Gastrocnemius medialis (tissue), 4 donors: ENCODE measurements around the gene C10orf105. TPM values are rescaled to one million over a fixed set of nuclear protein-coding genes. Genes with fewer than 3 reads are reported as not detected.

Source experiments
- ATAC-seq, 2 donors: fragments of 150-250 bp; one replicate each; pipeline ENCODE4 v1.9.1; 2016
- DNase-seq, 2 donors: peaks; one replicate each; pipeline ENCODE4 v3.0.0-alpha.2; 2019
- H3K27ac ChIP-seq, 4 donors: fragments of 200-600 bp; sonication (generic); 1 replicate in 1 of 4; 2 replicates in 3 of 4; pipeline ENCODE4 v1.5.1; 2016 to 2018; ENCODE audit warnings: mild to moderate bottlenecking in 2 of 4, moderate library complexity in 1 of 4
- H3K27me3 ChIP-seq, 3 donors: fragments of 200-600 bp; sonication (generic) in 2 of 3; 1 replicate in 1 of 3; 2 replicates in 2 of 3; pipeline versions ENCODE4 v1.5.1 to v1.6.0; 2016 to 2019; ENCODE audit warnings: mild to moderate bottlenecking in 1 of 3, moderate library complexity in 1 of 3
- H3K36me3 ChIP-seq, 2 donors: fragments of 200-600 bp; sonication (generic) in 1 of 2; one replicate each; pipeline ENCODE4 v1.5.1; 2017 to 2018
- H3K4me1 ChIP-seq, 2 donors: fragments of 200-600 bp; sonication (generic) in 1 of 2; one replicate each; pipeline ENCODE4 v1.5.1; 2016 to 2017; ENCODE audit warnings: mild to moderate bottlenecking in 2 of 2
- H3K4me3 ChIP-seq, 4 donors: fragments of 200-600 bp; sonication (generic) in 3 of 4; 1 replicate in 1 of 4; 2 replicates in 3 of 4; pipeline ENCODE4 v1.5.1; 2016 to 2019; ENCODE audit warnings: mild to moderate bottlenecking in 2 of 4
- H3K9me3 ChIP-seq, 3 donors: fragments of 200-600 bp; sonication (generic) in 2 of 3; 1 replicate in 1 of 3; 2 replicates in 2 of 3; pipeline ENCODE4 v1.5.1; 2016 to 2019
- POLR2A ChIP-seq, 2 donors: fragments of 450-650 bp; IDR thresholded peaks; one replicate each; pipeline ENCODE4 v1.6.1; 2017; ENCODE audit warnings: antibody characterized with exemption in 2 of 2, mild to moderate bottlenecking in 2 of 2, moderate library complexity in 2 of 2
- in situ Hi-C, 4 donors: fragments of 200-750 bp; cut with MboI; loops; one replicate each; pipeline versions ENCODE4 v1.15.0 to v1.8.0; 2017; ENCODE audit warnings: low sequenced_read_pairs in 4 of 4
- intact Hi-C: fragments of 100-400 bp; cut with DNase I; formaldehyde crosslinking; loops from one replicate; pipeline ENCODE4 v1.15.1; 2023; ENCODE audit warnings: low total_unique reads
- total RNA-seq, 4 donors: library from RNA; depleted of rRNA; stranded (reverse); fragments of >200 nt; gene quantifications; one replicate each; pipeline versions ENCODE4 v1.1.0 to v1.2.3, GENCODE V29; 2016
- TF ChIP-seq, protein P1 (sequence below), 5 experiments: fragments of 450-650 bp in 3 of 5; fragments of 200-600 bp in 2 of 5; sonication (generic) in 2 of 5; IDR thresholded peaks in 4 of 5; conservative IDR thresholded peaks in 1 of 5; 1 replicate in 4 of 5; 2 replicates in 1 of 5; pipeline ENCODE4 v1.5.1; 2016 to 2019; ENCODE audit warnings: antibody characterized with exemption in 5 of 5, mild to moderate bottlenecking in 3 of 5, moderate library complexity in 3 of 5

Gene C10orf105
- total RNA-seq, 4 donors from 2014 or later, result not detected

DNA sequence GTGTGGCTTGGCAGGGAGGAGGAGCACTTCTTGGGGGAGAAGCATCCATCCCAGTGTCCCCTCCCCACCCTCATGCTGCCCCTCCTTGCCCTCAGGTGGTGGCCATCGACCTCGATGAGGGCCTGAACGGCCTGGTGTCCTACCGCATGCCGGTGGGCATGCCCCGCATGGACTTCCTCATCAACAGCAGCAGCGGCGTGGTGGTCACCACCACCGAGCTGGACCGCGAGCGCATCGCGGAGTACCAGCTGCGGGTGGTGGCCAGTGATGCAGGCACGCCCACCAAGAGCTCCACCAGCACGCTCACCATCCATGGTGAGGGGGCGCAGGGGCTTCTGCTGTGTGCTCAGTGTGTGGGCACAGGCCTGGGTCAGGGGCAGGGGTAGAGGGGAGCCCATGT lies 14.8 kb downstream of the C10orf105 start:
- Histone ChIP-seq H3K9me3 (no peaks in the 10 kb centered on the region), H3K4me1 (peaks cover 5 to 20% of the 10 kb centered on the region in 2 donors), H3K4me3 (no peak overlapping the region), H3K27ac (no peak overlapping the region), H3K36me3 (no peaks in the 10 kb centered on the region), H3K27me3 (no peaks in the 10 kb centered on the region)
- intact Hi-C loops, result loop anchor here (5.0 kb wide), 2 partner anchors 107 to 308 kb away; partner anchors contain the start of gene CDH23
- ATAC-seq (no peak), DNase-seq (no peak)
- no peak for TF ChIP-seq POLR2A (IDR thresholded peaks at IDR 0.05)
- TF ChIP-seq, protein P1, sequence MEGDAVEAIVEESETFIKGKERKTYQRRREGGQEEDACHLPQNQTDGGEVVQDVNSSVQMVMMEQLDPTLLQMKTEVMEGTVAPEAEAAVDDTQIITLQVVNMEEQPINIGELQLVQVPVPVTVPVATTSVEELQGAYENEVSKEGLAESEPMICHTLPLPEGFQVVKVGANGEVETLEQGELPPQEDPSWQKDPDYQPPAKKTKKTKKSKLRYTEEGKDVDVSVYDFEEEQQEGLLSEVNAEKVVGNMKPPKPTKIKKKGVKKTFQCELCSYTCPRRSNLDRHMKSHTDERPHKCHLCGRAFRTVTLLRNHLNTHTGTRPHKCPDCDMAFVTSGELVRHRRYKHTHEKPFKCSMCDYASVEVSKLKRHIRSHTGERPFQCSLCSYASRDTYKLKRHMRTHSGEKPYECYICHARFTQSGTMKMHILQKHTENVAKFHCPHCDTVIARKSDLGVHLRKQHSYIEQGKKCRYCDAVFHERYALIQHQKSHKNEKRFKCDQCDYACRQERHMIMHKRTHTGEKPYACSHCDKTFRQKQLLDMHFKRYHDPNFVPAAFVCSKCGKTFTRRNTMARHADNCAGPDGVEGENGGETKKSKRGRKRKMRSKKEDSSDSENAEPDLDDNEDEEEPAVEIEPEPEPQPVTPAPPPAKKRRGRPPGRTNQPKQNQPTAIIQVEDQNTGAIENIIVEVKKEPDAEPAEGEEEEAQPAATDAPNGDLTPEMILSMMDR (IDR thresholded peaks at IDR 0.05 in 4 of 5, conservative IDR thresholded peaks at IDR 0.05 in 1 of 5), result no peak
- in situ Hi-C loops, result loop anchor here in 3 of 4 donors (10.0 kb wide), 2 partner anchors 320 to 390 kb away; partner anchors contain the start of gene SLC29A3 (in 2 of the 3)

DNA sequence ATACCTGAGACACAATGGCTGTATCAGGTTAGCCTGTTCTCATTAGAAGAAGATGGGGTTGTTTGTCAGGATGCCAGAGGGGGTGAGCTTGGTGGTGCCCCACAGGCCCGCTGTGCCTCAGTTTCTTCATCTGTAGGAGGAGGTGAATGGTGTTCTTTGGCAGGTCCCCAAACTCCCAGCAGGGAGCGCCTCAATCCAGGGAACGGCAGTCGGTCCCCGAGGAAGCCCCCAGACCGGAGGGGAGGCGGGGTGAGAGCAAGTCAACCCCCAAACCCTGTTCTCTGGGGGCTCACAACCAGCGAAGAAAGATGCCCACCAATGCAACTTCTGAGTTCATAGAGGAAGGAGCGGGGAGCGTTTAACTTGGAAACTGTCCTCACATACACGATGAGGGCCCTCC lies 16.0 kb downstream of the C10orf105 start:
- ATAC-seq (no peak), DNase-seq (no peak)
- Histone ChIP-seq H3K9me3 (no peaks in the 10 kb centered on the region), H3K27ac (no peak overlapping the region), H3K4me3 (no peak overlapping the region), H3K4me1 (peaks cover 5 to 20% of the 10 kb centered on the region in 2 donors), H3K27me3 (no peaks in the 10 kb centered on the region), H3K36me3 (no peaks in the 10 kb centered on the region)
- intact Hi-C loops, result no loop called here
- in situ Hi-C loops, result loop anchor here in 3 of 4 donors (10.0 kb wide), 2 partner anchors 319 to 389 kb away; partner anchors contain the start of gene SLC29A3 (in 2 of the 3)
- TF ChIP-seq, protein P1 (IDR thresholded peaks at IDR 0.05 in 4 of 5, conservative IDR thresholded peaks at IDR 0.05 in 1 of 5), result peak in 1 of 5 experiments; percentile 18
- TF ChIP-seq POLR2A (IDR thresholded peaks at IDR 0.05), result no peak

DNA sequence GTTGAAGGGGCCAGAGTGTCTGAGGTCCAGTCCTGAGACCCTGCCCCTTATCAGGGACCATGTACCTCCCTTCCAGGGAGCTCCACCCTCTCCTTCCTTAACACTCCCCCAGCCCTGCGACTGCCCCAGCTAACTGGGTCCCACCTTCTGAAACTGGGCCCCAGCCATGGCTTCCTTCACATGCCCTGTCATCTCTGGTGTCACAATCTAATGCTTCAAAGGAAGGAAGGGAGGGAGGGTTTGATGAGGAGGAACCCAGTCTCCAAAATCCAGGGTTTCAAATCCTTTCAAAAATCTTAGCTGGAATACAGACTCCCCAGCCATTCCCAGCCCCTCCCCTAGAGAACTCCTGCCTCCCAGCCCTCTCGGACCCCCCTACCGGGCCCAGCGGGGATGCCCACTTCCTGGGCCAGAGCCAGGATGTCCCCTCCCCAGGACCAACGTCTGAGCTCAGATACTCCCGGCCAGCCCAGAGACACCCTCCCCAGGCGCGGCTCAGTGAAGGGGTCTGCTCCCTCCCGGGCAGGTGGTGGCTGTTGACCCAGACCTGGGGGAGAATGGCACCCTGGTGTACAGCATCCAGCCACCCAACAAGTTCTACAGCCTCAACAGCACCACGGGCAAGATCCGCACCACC lies 18.0 kb downstream of the C10orf105 start:
- Histone ChIP-seq H3K9me3 (no peaks in the 10 kb centered on the region), H3K36me3 (no peaks in the 10 kb centered on the region), H3K4me3 (no peak overlapping the region), H3K27ac (no peak overlapping the region), H3K27me3 (no peaks in the 10 kb centered on the region), H3K4me1 (peaks cover 0 to 20% of the 10 kb centered on the region in 2 donors)
- in situ Hi-C loops (loop anchor here in 3 of 4 donors (10.0 kb wide), 2 partner anchors 317 to 387 kb away; partner anchors contain the start of gene SLC29A3 (in 2 of the 3)), intact Hi-C loops (no loop called here)
- DNase-seq (no peak), ATAC-seq (no peak)
- TF ChIP-seq, protein P1 (IDR thresholded peaks at IDR 0.05 in 4 of 5, conservative IDR thresholded peaks at IDR 0.05 in 1 of 5), result no peak
- no peak for TF ChIP-seq POLR2A (IDR thresholded peaks at IDR 0.05)

DNA sequence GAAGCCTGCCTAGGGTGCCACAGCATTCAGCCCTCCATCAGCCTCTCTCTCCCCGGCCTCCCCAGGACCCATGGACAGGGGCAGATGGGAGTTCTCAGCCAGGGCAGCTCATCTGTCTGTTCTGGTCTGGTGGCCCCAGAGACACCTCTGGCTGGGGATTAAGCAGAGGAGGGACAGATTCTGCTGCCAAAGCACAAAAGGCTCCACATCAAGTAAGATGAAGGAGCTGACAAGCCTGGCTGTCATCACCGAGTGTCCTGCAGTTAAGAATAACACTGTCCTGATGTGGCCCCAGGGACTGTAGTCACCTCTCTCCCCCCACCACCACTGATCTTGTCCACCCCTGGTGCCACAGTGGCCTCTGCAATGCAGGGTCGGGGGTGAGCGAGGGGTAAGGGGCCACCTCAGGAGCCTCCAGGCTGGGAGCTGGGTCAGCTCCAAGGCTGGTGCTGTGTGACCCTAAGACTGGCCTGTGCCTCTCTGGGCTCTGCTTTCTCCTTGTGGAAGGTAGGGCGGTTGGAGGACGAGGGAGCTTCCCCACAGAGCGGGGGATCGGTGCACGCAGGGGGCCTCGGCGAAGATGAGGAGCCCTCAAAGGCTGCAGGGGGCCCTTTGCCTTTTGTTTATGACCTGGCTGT lies 18.7 kb downstream of the C10orf105 start:
- Histone ChIP-seq H3K36me3 (no peaks in the 10 kb centered on the region), H3K27me3 (no peaks in the 10 kb centered on the region), H3K9me3 (no peaks in the 10 kb centered on the region), H3K4me1 (peaks cover 0 to 20% of the 10 kb centered on the region in 2 donors), H3K27ac (no peak overlapping the region), H3K4me3 (no peak overlapping the region)
- peak; percentile 53 to 72 for ATAC-seq
- in situ Hi-C loops (loop anchor here in 3 of 4 donors (10.0 kb wide), 2 partner anchors 316 to 386 kb away; partner anchors contain the start of gene SLC29A3 (in 2 of the 3)), intact Hi-C loops (no loop called here)
- TF ChIP-seq, protein P1 (IDR thresholded peaks at IDR 0.05 in 4 of 5, conservative IDR thresholded peaks at IDR 0.05 in 1 of 5), result no peak
- no peak for TF ChIP-seq POLR2A (IDR thresholded peaks at IDR 0.05)
- DNase-seq, result no peak
